Right lobe of liver (tissue), 4 donors: Measurements from ENCODE around the gene ANKRD63.

Source experiments
- POLR2A ChIP-seq: fragments of 450-650 bp; IDR thresholded peaks from one replicate; pipeline ENCODE4 v1.6.1; 2017; ENCODE audit warnings: antibody characterized with exemption, mild to moderate bottlenecking
- TF ChIP-seq, protein P1 (sequence below), 4 donors: fragments of 200-600 bp in 3 of 4; fragments of 450-650 bp in 1 of 4; IDR thresholded peaks; one replicate each; pipeline versions ENCODE4 v1.5.1 to v1.8.0; 2016 to 2022; ENCODE audit warnings: antibody characterized with exemption in 4 of 4, mild to moderate bottlenecking in 2 of 4
- donor health status: DM: no; HTN: no; CAD: no.
- donor health status: DM: no; HTN: no; CAD: no.
- donor health status: DM: no; HTN: yes; CAD: no.

DNA sequence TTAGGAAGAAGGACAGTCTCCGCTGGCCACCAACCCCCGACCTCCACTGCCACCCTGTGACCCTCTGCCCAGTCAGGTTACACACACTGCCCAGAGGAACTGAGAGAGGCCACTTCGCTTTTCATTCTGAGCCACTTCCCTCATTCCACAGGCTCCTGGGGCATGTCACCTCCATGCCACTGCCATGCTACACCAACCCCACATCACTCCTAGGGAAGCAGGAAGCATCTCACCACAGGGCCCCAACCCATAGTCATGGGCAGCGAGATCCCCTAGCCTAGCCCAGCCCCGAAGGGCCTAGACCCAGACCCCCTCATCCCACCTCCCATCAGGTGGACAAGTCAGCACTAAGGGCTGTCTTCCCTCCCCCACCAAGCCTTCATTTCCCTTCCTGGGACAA, 23.5 kb upstream of the ANKRD63 start:
- TF ChIP-seq, protein P1, sequence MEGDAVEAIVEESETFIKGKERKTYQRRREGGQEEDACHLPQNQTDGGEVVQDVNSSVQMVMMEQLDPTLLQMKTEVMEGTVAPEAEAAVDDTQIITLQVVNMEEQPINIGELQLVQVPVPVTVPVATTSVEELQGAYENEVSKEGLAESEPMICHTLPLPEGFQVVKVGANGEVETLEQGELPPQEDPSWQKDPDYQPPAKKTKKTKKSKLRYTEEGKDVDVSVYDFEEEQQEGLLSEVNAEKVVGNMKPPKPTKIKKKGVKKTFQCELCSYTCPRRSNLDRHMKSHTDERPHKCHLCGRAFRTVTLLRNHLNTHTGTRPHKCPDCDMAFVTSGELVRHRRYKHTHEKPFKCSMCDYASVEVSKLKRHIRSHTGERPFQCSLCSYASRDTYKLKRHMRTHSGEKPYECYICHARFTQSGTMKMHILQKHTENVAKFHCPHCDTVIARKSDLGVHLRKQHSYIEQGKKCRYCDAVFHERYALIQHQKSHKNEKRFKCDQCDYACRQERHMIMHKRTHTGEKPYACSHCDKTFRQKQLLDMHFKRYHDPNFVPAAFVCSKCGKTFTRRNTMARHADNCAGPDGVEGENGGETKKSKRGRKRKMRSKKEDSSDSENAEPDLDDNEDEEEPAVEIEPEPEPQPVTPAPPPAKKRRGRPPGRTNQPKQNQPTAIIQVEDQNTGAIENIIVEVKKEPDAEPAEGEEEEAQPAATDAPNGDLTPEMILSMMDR (IDR thresholded peaks at IDR 0.05), result no peak
- TF ChIP-seq POLR2A, result no peak
